Measurements from ENCODE around the gene FBXO31. TPM values are rescaled to one million over a fixed set of nuclear protein-coding genes. Genes with fewer than 3 reads are reported as not detected.

FBXO31 gene
- total and polyA plus RNA-seq, 9 of the 15 experiments (the other 6 are each of a cell fraction or from before 2014, with no cell fraction given) = 0.18 to 33.3 (median 10.9) TPM

- no peak for TF ChIP-seq BRF2 (IDR thresholded peaks at IDR 0.05; ENCODE audit: borderline replicate concordance, insufficient read depth, insufficient read length)
- no peak for TF ChIP-seq RBFOX2 (IDR thresholded peaks at IDR 0.05; ENCODE audit: low read depth, low read length)
- TF ChIP-seq ARNT (IDR thresholded peaks at IDR 0.05) = no peak
These were observed 48.8 kb upstream of the FBXO31 start (continued) for GRCh38 chr16:87432330-87432915.

- no peaks in the 10 kb centered on the region for H3K9me1 ChIP-seq (ENCODE audit: control insufficient read depth, insufficient read depth, low read length)
- H3K9me3 ChIP-seq (replicated peaks; ENCODE audit: control insufficient read depth, insufficient read depth, low read depth, low read length) = no peaks in the 10 kb centered on the region
- peaks cover 10% of the 10 kb centered on the region; the same call in 1 of the 3 replicates for H3K36me3 ChIP-seq (ENCODE audit: control insufficient read depth, insufficient read depth, low read length)
- no peaks in the 10 kb centered on the region for H3K27me3 ChIP-seq (ENCODE audit: control insufficient read depth in 2 of 2, insufficient read depth in 2 of 2, low read length in 2 of 2)
- peaks cover 8% of the 10 kb centered on the region; the same call in 1 of the 2 replicates for H4K20me1 ChIP-seq (replicated peaks; ENCODE audit: control insufficient read depth, insufficient read depth, low read length)
- H3K4me2 ChIP-seq (ENCODE audit: insufficient read depth, low read length) = no peak overlapping the region
- H3K4me1 ChIP-seq (replicated peaks in 1 of 2; ENCODE audit: control insufficient read depth in 2 of 2, insufficient read depth in 2 of 2, low read length in 2 of 2) = peaks cover 0 to 9% of the 10 kb centered on the region in 2 experiments; a peak in 1 of 5 replicates
- 69% methylated on average over 7 of the region's 7 CpGs for WGBS (ENCODE audit: insufficient coverage, low coverage, missing lambda C conversion rate)
- no peak overlapping the region for H2AFZ ChIP-seq (ENCODE audit: low read depth, low read length)
- H3K27ac ChIP-seq (ENCODE audit: extremely low read depth, low read depth, low read length) = no peak overlapping the region
- H3K79me2 ChIP-seq (ENCODE audit: control insufficient read depth, insufficient read depth, low read length) = no peaks in the 10 kb centered on the region
- no peak for FAIRE-seq
- no TSS peak for BruUV-seq (replicated peaks)
- in situ Hi-C loops (cut with MboI) = no loop called here
- intact Hi-C loops (cut with micrococcal nuclease) = no loop called here
- CTCF ChIA-PET (ENCODE audit: low intra/inter-chr PET ratio) = no interaction called here
- no peak for DNase-seq (ENCODE audit: extremely low read depth in 1 of 4, low spot score in 3 of 4)
- H3K4me3 ChIP-seq = no peak overlapping the region
- peak overlapping the region in 1 of 2 experiments; percentile 6; a peak in 1 of 4 replicates for H3K9ac ChIP-seq (ENCODE audit: insufficient read depth in 1 of 2, low read depth in 2 of 2, low read length in 2 of 2)
- POLR2A ChIA-PET = interaction anchor here (0.6 kb wide), 1 partner anchor 12 kb away, joined by 3 read pairs; no protein-coding TSS in a partner anchor
- ATAC-seq = no peak
- no peak for TF ChIP-seq GABPA (tag; conservative IDR thresholded peaks at IDR 0.05; ENCODE audit: low read depth)
- no peak for TF ChIP-seq ATF4 (CRISPR knock-in tag; IDR thresholded peaks at IDR 0.05)
- TF ChIP-seq PHTF2 (CRISPR knock-in tag; IDR thresholded peaks at IDR 0.05) = no peak
- no peak for TF ChIP-seq HEY1 (CRISPR knock-in tag; IDR thresholded peaks at IDR 0.05; ENCODE audit: borderline replicate concordance)
- TF ChIP-seq ZNF347 (CRISPR knock-in tag; IDR thresholded peaks at IDR 0.05; ENCODE audit: low read depth) = no peak
- no peak for TF ChIP-seq POLR2AphosphoS5 (IDR thresholded peaks at IDR 0.05; ENCODE audit: control insufficient read depth, insufficient read depth, low read depth, low read length)
- TF ChIP-seq RFX5 (IDR thresholded peaks at IDR 0.05; ENCODE audit: low read depth, low read length) = no peak
- no peak for TF ChIP-seq RBM17 (IDR thresholded peaks at IDR 0.05; ENCODE audit: borderline replicate concordance, low read depth, low read length)
- no peak for TF ChIP-seq SRSF1 (IDR thresholded peaks at IDR 0.05; ENCODE audit: low read depth, low read length)
- no peak for TF ChIP-seq PRPF4 (IDR thresholded peaks at IDR 0.05; ENCODE audit: insufficient read depth, low read depth, low read length, poor library complexity, severe bottlenecking)
- TF ChIP-seq HDGF (IDR thresholded peaks at IDR 0.05) = no peak
- no peak for TF ChIP-seq PHF8 (IDR thresholded peaks at IDR 0.05; ENCODE audit: borderline replicate concordance, low read length)
These were observed 48.4 kb upstream of the FBXO31 start for GRCh38 chr16:87431926-87432325.

All from K562 (cell line).